PC-3 (cell line): ENCODE results near the gene CKS1B. TPM values are rescaled to one million over a fixed set of nuclear protein-coding genes. Genes with fewer than 3 reads are reported as not detected.

ENCODE experiments used
- ATAC-seq: fragments of 200-7000 bp; cut with Tn5 transposase; 2 replicates; pipeline ENCODE4 v1.9.1; 2020; ENCODE audit warnings: mild to moderate bottlenecking, moderate library complexity
- BruUV-seq: library from RNA; stranded (reverse); fragments of 400-500 nt; replicated peaks from 2 replicates; lab custom pipeline; 2021; lab: Mats Ljungman, UMichigan
- CTCF ChIA-PET: fragments of 300-600 bp; sonication (Branson Sonifier 250); formaldehyde crosslinking; loops from one replicate; lab custom pipeline; 2022; ENCODE audit warnings: antibody characterized with exemption; lab: Charles Lee
- POLR2A ChIA-PET: fragments of 300-600 bp; sonication (Branson Sonifier 250); formaldehyde crosslinking; loops from one replicate; lab custom pipeline; 2022; ENCODE audit warnings: antibody characterized with exemption; ENCODE audit not compliant: unreplicated experiment; lab: Charles Lee
- DNase-seq: peaks from one replicate; pipeline ENCODE4 v3.0.0-alpha.2; 2015
- H2AFZ ChIP-seq: fragments of 300-600 bp; sonication (generic); 2 replicates; pipeline ENCODE4 v1.6.0; 2016; ENCODE audit warnings: antibody characterized with exemption, low read length
- H3F3A ChIP-seq: fragments of 300-600 bp; sonication (generic); one replicate; pipeline ENCODE4 v1.6.0; 2017; ENCODE audit warnings: antibody characterized with exemption, low read length, control low read depth, mild to moderate bottlenecking; ENCODE audit not compliant: unreplicated experiment
- H3K27ac ChIP-seq: fragments of 300-600 bp; sonication (generic); 2 replicates; pipeline ENCODE4 v1.5.1; 2016; ENCODE audit warnings: mild to moderate bottlenecking, low read length
- H3K27me3 ChIP-seq: fragments of 300-600 bp; sonication (generic); 2 replicates; pipeline ENCODE4 v1.6.1; 2016; ENCODE audit warnings: low read length, mixed read lengths
- H3K36me3 ChIP-seq: fragments of 300-600 bp; sonication (generic); 2 replicates; pipeline ENCODE4 v1.6.1; 2016; ENCODE audit warnings: low read depth, mixed run types, low read length, mixed read lengths
- H3K4me1 ChIP-seq: fragments of 300-600 bp; sonication (generic); 2 replicates; pipeline ENCODE4 v1.5.1; 2016; ENCODE audit warnings: low read length; ENCODE audit not compliant: insufficient read depth
- H3K4me2 ChIP-seq: fragments of 300-600 bp; sonication (generic); 2 replicates; pipeline ENCODE4 v1.6.0; 2016; ENCODE audit warnings: low read length
- H3K4me3 ChIP-seq: fragments of 300-600 bp; sonication (generic); 2 replicates; pipeline ENCODE4 v1.5.1; 2016; ENCODE audit warnings: mild to moderate bottlenecking, low read length, mixed read lengths
- H3K79me2 ChIP-seq: fragments of 300-600 bp; sonication (generic); 2 replicates; pipeline ENCODE4 v1.6.1; 2017; ENCODE audit warnings: low read length, mixed read lengths
- H3K9ac ChIP-seq: fragments of 300-600 bp; sonication (generic); 2 replicates; pipeline ENCODE4 v1.6.0; 2016; ENCODE audit warnings: mild to moderate bottlenecking, low read length
- H3K9me2 ChIP-seq: fragments of 300-600 bp; sonication (generic); replicated peaks from 2 replicates; pipeline ENCODE4 v1.6.1; 2016; ENCODE audit warnings: mixed run types, low read length, mixed read lengths
- H3K9me3 ChIP-seq: fragments of 300-600 bp; sonication (generic); 2 replicates; pipeline ENCODE4 v1.6.1; 2016; ENCODE audit warnings: low read length, mixed read lengths
- H4K20me1 ChIP-seq: fragments of 300-600 bp; sonication (generic); 2 replicates; pipeline ENCODE4 v1.6.1; 2016; ENCODE audit warnings: low read length, mixed read lengths
- CTCF ChIP-seq: fragments of 300-600 bp; sonication (generic); conservative IDR thresholded peaks from 2 replicates; pipeline ENCODE4 v1.5.1; 2017; ENCODE audit warnings: antibody characterized with exemption, low read depth, mild to moderate bottlenecking, low read length
- EZH2 ChIP-seq: fragments of 300-600 bp; sonication (generic); IDR thresholded peaks from one replicate; pipeline ENCODE4 v1.6.1; 2017; ENCODE audit warnings: antibody characterized with exemption, mild to moderate bottlenecking, low read length; ENCODE audit not compliant: unreplicated experiment
- EZH2phosphoT487 ChIP-seq: fragments of 300-600 bp; sonication (generic); IDR thresholded peaks from 2 replicates; pipeline ENCODE4 v1.6.1; 2018; ENCODE audit warnings: mild to moderate bottlenecking, antibody characterized with exemption, low read length, borderline replicate concordance
- intact Hi-C: fragments of 100-400 bp; cut with micrococcal nuclease; formaldehyde crosslinking; loops from 2 replicates; pipeline ENCODE4 v1.9.0; 2023
- total RNA-seq: library from RNA; depleted of rRNA; stranded (reverse); fragments of >200 nt; gene quantifications from 2 replicates; pipeline ENCODE4 v1.2.3, GENCODE V29; 2014

The CKS1B gene
- total RNA-seq, 1 experiment from 2014 or later: 390 TPM

- CTCF ChIA-PET: no interaction called here
- POLR2A ChIA-PET: no interaction called here
- BruUV-seq: no TSS peak
Measured at GRCh38 chr1:154967331-154967950, 7.0 kb upstream of the CKS1B start.

GRCh38 chr1:154968731-154969130 is 5.8 kb upstream of the CKS1B start:
- peaks cover 37% of the 10 kb centered on the region for H3K36me3 ChIP-seq
- no peak for DNase-seq
- no peaks in the 10 kb centered on the region for H3K9me2 ChIP-seq
- H3K27ac ChIP-seq: no peak overlapping the region
- H2AFZ ChIP-seq: no peak overlapping the region
- peaks cover 9% of the 10 kb centered on the region for H3F3A ChIP-seq
- no peaks in the 10 kb centered on the region for H3K27me3 ChIP-seq
- H3K9me3 ChIP-seq: no peaks in the 10 kb centered on the region
- H4K20me1 ChIP-seq: no peaks in the 10 kb centered on the region
- ChIA-PET POLR2A (no interaction called here), CTCF (no interaction called here)
- peak overlapping the region; percentile 88; the same call in 1 of the 2 replicates for H3K4me2 ChIP-seq
- no peak overlapping the region for H3K4me3 ChIP-seq
- H3K79me2 ChIP-seq: peaks cover 35% of the 10 kb centered on the region
- H3K9ac ChIP-seq: no peak overlapping the region
- no TSS peak for BruUV-seq
- H3K4me1 ChIP-seq: peaks cover 37% of the 10 kb centered on the region
- intact Hi-C loops: no loop called here
- no peak for ATAC-seq
- TF ChIP-seq EZH2phosphoT487: no peak
- no peak for TF ChIP-seq CTCF
- no peak for TF ChIP-seq EZH2

More at GRCh38 chr1:154967331-154967950, 7.0 kb upstream of the CKS1B start:
- no peaks in the 10 kb centered on the region for H3K9me2 ChIP-seq
- H2AFZ ChIP-seq: no peak overlapping the region
- TF ChIP-seq EZH2phosphoT487 (no peak), CTCF (no peak), EZH2 (no peak)
- H3K4me3 ChIP-seq: no peak overlapping the region
- H3K36me3 ChIP-seq: peaks cover 45% of the 10 kb centered on the region
- ATAC-seq (no peak), DNase-seq (no peak)
- H3K4me2 ChIP-seq: no peak overlapping the region
- intact Hi-C loops: no loop called here
- peaks cover 4% of the 10 kb centered on the region for H3F3A ChIP-seq
- H3K27ac ChIP-seq: no peak overlapping the region
- H3K4me1 ChIP-seq: peaks cover 33% of the 10 kb centered on the region
- H4K20me1 ChIP-seq: no peaks in the 10 kb centered on the region
- peaks cover 47% of the 10 kb centered on the region for H3K79me2 ChIP-seq
- no peaks in the 10 kb centered on the region for H3K9me3 ChIP-seq
- H3K9ac ChIP-seq: no peak overlapping the region
- no peaks in the 10 kb centered on the region for H3K27me3 ChIP-seq

GRCh38 chr1:154969246-154969645 is 5.2 kb upstream of the CKS1B start:
- DNase-seq: no peak
- Histone ChIP-seq H3K9me2 (no peaks in the 10 kb centered on the region), H3K4me2 (peak overlapping the region; percentile 88; the same call in 1 of the 2 replicates), H3K9me3 (no peaks in the 10 kb centered on the region), H3K27ac (no peak overlapping the region), H4K20me1 (no peaks in the 10 kb centered on the region), H3K79me2 (peaks cover 35% of the 10 kb centered on the region), H3K4me3 (0 out of 2 replicates have a peak overlapping the region, but pooled peaks have one; percentile 7), H2AFZ (no peak overlapping the region), H3K4me1 (peaks cover 37% of the 10 kb centered on the region), H3F3A (peaks cover 9% of the 10 kb centered on the region), H3K9ac (no peak overlapping the region), H3K36me3 (peaks cover 33% of the 10 kb centered on the region), H3K27me3 (no peaks in the 10 kb centered on the region)
- intact Hi-C loops: no loop called here
- no TSS peak for BruUV-seq
- no peak for ATAC-seq
- POLR2A ChIA-PET: no interaction called here
- TF ChIP-seq EZH2phosphoT487 (no peak), EZH2 (no peak), CTCF (no peak)
- CTCF ChIA-PET: no interaction called here
